ENCODE measurements around the gene SORCS1. TPM values are rescaled to one million over a fixed set of nuclear protein-coding genes. Genes with fewer than 3 reads are reported as not detected.

SORCS1 gene
- total RNA-seq, 4 donors from 2014 or later, result 0.40 to 5.1 (median 2.5) TPM

DNA sequence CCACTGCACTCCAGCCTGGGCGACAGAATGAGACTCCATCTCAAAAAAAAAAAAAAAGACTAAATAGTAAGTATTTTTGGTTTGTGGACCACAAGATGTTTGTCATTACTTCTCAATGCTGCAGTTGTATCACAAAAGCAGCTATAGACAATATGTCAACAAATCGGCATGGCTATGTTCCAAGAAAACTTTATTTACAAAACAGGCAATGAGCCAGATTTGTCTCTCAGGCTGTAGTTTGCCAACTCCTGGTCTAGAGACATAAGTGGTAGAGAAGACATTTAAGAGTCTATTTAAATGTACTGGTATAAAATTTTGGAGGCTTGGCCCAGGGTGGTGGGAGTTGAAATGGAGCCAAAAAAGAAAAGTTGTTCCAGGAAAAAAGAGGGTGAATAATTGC, 185.8 kb downstream of the SORCS1 start:
- WGBS, 2 donors (ENCODE audit: low coverage in 1 of 2), result 34 to 38% methylated on average over 2 of the region's 2 CpGs
- in situ Hi-C loops (cut with MboI; ENCODE audit: low pct_ligation_motif_present in 1 of 4, low pct_unique_long_range_greater_than_20kb in 1 of 4, low sequenced_read_pairs in 3 of 4), result no loop called here
- H3K4me1 ChIP-seq, result peaks cover 0 to 22% (median 4%) of the 10 kb centered on the region in 4 donors
- H3K9me3 ChIP-seq, result no peaks in the 10 kb centered on the region
- no peak for TF ChIP-seq POLR2AphosphoS5 (IDR thresholded peaks at IDR 0.05)
- no peak for TF ChIP-seq POLR2A (IDR thresholded peaks at IDR 0.05)
- no peak for TF ChIP-seq EP300 (IDR thresholded peaks at IDR 0.05; ENCODE audit: low read depth)
- TF ChIP-seq, protein P1, sequence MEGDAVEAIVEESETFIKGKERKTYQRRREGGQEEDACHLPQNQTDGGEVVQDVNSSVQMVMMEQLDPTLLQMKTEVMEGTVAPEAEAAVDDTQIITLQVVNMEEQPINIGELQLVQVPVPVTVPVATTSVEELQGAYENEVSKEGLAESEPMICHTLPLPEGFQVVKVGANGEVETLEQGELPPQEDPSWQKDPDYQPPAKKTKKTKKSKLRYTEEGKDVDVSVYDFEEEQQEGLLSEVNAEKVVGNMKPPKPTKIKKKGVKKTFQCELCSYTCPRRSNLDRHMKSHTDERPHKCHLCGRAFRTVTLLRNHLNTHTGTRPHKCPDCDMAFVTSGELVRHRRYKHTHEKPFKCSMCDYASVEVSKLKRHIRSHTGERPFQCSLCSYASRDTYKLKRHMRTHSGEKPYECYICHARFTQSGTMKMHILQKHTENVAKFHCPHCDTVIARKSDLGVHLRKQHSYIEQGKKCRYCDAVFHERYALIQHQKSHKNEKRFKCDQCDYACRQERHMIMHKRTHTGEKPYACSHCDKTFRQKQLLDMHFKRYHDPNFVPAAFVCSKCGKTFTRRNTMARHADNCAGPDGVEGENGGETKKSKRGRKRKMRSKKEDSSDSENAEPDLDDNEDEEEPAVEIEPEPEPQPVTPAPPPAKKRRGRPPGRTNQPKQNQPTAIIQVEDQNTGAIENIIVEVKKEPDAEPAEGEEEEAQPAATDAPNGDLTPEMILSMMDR (IDR thresholded peaks at IDR 0.05), result no peak
- H3K36me3 ChIP-seq, result no peaks in the 10 kb centered on the region
- H3K27ac ChIP-seq, result no peak overlapping the region
- H3K4me3 ChIP-seq, result no peak overlapping the region
- intact Hi-C loops (cut with DNase I; ENCODE audit: low total_unique reads), result no loop called here
- H3K27me3 ChIP-seq, result no peaks in the 10 kb centered on the region
- no peak for DNase-seq

DNA sequence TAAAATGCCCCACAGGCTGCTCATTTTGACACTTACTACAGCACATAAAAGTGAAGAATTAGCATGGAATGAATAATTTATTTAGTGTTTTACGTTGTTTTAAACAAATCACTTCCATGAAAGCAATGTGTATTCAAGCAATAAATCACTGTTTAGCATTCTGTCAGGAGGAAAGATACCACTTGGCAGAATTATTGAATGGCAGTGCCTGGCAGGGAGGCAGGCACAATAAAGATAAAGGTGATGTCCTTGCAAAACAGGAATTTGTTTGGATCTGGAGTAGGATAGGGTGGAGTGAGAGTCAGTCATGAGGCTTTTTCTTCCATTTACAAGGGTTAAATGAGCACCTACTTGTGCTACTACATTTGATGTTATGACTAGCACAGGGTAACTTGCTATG, 190.8 kb downstream of the SORCS1 start:
- no peaks in the 10 kb centered on the region for H3K36me3 ChIP-seq
- in situ Hi-C loops (cut with MboI; ENCODE audit: low pct_ligation_motif_present in 1 of 4, low pct_unique_long_range_greater_than_20kb in 1 of 4, low sequenced_read_pairs in 3 of 4) (no loop called here), intact Hi-C loops (cut with DNase I; ENCODE audit: low total_unique reads) (no loop called here)
- H3K27ac ChIP-seq, result no peak overlapping the region
- H3K4me3 ChIP-seq, result no peak overlapping the region
- TF ChIP-seq EP300 (IDR thresholded peaks at IDR 0.05; ENCODE audit: low read depth), result no peak
- no peak for TF ChIP-seq POLR2A (IDR thresholded peaks at IDR 0.05)
- no peak for TF ChIP-seq POLR2AphosphoS5 (IDR thresholded peaks at IDR 0.05)
- TF ChIP-seq, protein P1 (IDR thresholded peaks at IDR 0.05), result no peak
- H3K27me3 ChIP-seq, result no peaks in the 10 kb centered on the region
- 29 to 33% methylated on average over 1 of the region's 1 CpG for WGBS, 2 donors (ENCODE audit: low coverage in 1 of 2)
- DNase-seq, result no peak
- H3K4me1 ChIP-seq, result peaks cover 0 to 6% (median 2%) of the 10 kb centered on the region in 4 donors
- H3K9me3 ChIP-seq, result no peaks in the 10 kb centered on the region

DNA sequence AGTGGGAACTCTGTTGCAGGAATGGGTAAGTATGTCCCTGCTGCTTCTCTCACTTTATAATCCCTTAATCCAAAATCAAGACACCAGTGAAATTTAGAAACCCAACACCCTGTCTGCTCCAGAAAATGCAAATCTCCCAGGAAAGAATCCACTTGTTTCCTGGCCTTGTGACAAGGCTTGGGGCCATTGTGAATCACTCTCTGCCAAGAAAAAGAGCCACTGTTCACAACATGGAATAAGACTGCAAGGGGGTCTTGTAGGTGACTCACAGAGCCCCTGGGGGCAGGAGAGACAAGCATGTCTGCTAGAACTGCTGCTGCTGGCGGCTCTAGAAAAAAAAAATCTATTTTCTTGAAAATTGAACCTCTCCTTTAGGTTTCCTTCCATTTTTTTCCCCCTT, 191.2 kb downstream of the SORCS1 start:
- no peak for DNase-seq
- in situ Hi-C loops (cut with MboI; ENCODE audit: low pct_ligation_motif_present in 1 of 4, low pct_unique_long_range_greater_than_20kb in 1 of 4, low sequenced_read_pairs in 3 of 4) (no loop called here), intact Hi-C loops (cut with DNase I; ENCODE audit: low total_unique reads) (no loop called here)
- no peak for TF ChIP-seq EP300 (IDR thresholded peaks at IDR 0.05; ENCODE audit: low read depth)
- no peak for TF ChIP-seq POLR2AphosphoS5 (IDR thresholded peaks at IDR 0.05)
- no peak for TF ChIP-seq POLR2A (IDR thresholded peaks at IDR 0.05)
- TF ChIP-seq, protein P1 (IDR thresholded peaks at IDR 0.05), result no peak
- WGBS, 2 donors (ENCODE audit: low coverage in 1 of 2), result 60 to 74% methylated on average over 1 of the region's 1 CpG
- Histone ChIP-seq H3K9me3 (no peaks in the 10 kb centered on the region), H3K27ac (no peak overlapping the region), H3K4me3 (no peak overlapping the region), H3K4me1 (peaks cover 0 to 6% (median 2%) of the 10 kb centered on the region in 4 donors), H3K36me3 (no peaks in the 10 kb centered on the region), H3K27me3 (no peaks in the 10 kb centered on the region)

DNA sequence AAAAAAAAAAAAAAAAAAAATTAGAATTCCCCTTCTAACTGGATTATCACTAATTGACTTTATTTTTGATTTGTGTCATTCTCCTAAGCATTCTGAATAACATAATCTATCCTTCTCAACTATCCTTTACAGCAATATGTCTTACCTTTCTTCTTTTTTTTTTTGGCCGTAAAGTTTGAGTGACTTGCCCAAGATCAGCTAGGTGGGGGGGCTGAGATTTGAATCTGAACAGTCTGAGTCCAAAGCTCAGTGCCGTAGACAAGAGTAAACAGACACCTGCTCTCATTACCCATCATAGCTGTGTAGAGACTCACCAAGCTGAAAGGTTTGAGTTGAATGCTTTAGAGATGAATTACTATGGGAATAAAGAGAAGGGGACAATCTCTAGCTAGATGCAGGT, 192.1 kb downstream of the SORCS1 start:
- intact Hi-C loops (cut with DNase I; ENCODE audit: low total_unique reads), result no loop called here
- Histone ChIP-seq H3K27me3 (no peaks in the 10 kb centered on the region), H3K4me3 (no peak overlapping the region), H3K4me1 (peaks cover 0 to 8% (median 2%) of the 10 kb centered on the region in 4 donors), H3K9me3 (no peaks in the 10 kb centered on the region), H3K36me3 (no peaks in the 10 kb centered on the region), H3K27ac (no peak overlapping the region)
- WGBS, 2 donors (ENCODE audit: low coverage in 1 of 2), result 44 to 53% methylated on average over 2 of the region's 2 CpGs
- in situ Hi-C loops (cut with MboI; ENCODE audit: low pct_ligation_motif_present in 1 of 4, low pct_unique_long_range_greater_than_20kb in 1 of 4, low sequenced_read_pairs in 3 of 4), result no loop called here
- TF ChIP-seq EP300 (IDR thresholded peaks at IDR 0.05; ENCODE audit: low read depth) (no peak), POLR2AphosphoS5 (IDR thresholded peaks at IDR 0.05) (no peak), POLR2A (IDR thresholded peaks at IDR 0.05) (no peak)
- TF ChIP-seq, protein P1 (IDR thresholded peaks at IDR 0.05), result no peak
- DNase-seq, result no peak
